ENCODE data around the gene RELA.
"Not testable (repeated sequence)": the region's sequence is repeated elsewhere in the genome, so short reads cannot be mapped to it uniquely, and the experiment has no call there.

The RELA gene

GRCh38 chr11:65672180-65672860, 9.6 kb upstream of the RELA start:
- DNase-seq (ENCODE audit: low read depth in 4 of 4, low spot score in 1 of 4) = no peak

DNA sequence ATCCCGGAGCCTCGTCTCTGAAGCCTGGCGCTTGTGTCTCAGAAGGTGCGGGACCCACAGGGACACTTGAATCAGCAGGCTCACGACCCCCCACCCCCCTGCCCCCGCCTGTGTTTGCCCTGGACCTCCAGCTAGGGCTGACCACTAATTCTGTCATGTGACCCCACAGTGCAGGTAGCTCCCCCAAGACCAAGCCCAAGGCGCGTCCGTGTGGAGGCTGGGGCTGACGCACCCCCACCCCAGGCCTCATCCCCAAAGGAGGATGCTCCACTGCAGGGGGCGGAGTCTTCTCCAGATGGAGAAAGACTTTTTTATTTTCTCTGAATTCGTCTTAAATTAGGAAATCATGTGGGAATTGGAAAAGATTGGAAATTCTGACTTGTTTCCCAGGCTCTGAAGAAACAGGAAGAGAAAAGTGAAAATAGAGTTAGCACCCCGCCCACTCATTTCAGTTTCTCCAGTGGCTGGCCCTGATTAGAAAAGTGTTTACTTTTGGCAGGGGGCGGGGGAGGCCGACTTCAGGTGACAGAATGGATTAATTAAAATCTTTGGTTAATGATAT, 1.0 kb upstream of the RELA start:
- no peak for DNase-seq (ENCODE audit: low read depth in 4 of 4, low spot score in 1 of 4)

- DNase-seq (ENCODE audit: low read depth in 4 of 4, low spot score in 1 of 4) = no peak
Measured at GRCh38 chr11:65662247-65662798, 393 bp downstream of the RELA start.

DNA sequence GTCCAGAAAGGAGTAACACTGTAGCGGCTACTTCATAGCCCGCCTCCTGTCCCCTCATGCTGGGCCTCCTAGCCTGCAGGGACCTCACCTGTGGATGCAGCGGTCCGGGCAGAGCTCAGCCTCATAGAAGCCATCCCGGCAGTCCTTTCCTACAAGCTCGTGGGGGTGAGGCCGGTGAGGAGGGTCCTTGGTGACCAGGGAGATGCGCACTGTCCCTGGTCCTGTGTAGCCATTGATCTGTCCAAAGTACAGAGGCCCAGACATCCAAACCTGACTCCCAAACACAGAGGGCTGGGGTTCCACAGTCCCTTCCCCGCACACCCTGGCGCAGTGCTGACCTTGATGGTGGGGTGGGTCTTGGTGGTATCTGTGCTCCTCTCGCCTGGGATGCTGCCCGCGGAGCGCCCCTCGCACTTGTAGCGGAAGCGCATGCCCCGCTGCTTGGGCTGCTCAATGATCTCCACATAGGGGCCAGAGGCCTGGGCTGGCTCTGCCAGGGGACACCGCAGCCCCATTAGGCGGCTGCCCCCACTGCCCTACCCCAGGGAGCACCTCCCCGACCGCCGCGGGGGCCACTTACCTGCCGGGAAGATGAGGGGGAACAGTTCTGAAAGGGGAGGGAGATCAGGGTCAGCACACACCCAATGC, 993 bp downstream of the RELA start:
- DNase-seq (ENCODE audit: low read depth in 4 of 4, low spot score in 1 of 4) = no peak

DNA sequence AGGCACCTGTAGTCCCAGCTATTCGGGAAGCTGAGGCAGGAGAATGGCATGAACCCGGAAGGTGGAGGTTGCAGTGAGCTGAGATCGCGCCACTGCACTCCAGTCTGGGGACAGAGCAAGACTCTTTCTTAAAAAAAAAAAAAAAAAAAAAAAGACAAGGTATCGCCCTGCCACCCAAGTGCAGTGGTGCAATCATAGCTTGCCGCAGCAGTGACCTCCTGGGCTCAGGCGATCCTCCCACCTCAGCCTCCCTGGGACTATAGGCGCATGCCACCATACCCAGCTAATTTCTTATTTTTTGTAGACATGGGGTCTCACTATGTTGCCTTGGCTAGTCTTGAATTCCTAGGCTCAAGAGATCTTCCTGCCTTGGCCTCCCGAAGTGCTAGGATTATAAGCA, 1.8 kb downstream of the RELA start:
- DNase-seq (ENCODE audit: low read depth in 4 of 4, low spot score in 1 of 4) = not testable (repeated sequence)

DNA sequence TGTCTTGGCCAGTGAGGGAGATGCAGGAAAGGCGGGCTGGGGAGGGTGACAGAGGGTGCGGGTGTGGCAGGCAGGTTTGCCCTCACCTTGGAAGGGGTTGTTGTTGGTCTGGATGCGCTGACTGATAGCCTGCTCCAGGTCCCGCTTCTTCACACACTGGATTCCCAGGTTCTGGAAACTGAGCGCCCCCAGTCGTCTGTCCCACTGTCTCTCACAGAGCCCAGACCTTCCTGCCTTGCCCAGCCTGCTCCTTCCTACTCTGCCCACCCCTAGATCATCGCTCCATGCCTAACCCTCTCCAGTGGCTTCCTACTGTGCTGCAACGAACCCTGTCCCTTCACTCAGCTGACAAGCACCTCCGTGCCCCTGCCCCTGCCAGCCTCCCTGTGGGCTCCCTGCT, 2.7 kb downstream of the RELA start:
- DNase-seq (ENCODE audit: low read depth in 4 of 4, low spot score in 1 of 4) = no peak

DNA sequence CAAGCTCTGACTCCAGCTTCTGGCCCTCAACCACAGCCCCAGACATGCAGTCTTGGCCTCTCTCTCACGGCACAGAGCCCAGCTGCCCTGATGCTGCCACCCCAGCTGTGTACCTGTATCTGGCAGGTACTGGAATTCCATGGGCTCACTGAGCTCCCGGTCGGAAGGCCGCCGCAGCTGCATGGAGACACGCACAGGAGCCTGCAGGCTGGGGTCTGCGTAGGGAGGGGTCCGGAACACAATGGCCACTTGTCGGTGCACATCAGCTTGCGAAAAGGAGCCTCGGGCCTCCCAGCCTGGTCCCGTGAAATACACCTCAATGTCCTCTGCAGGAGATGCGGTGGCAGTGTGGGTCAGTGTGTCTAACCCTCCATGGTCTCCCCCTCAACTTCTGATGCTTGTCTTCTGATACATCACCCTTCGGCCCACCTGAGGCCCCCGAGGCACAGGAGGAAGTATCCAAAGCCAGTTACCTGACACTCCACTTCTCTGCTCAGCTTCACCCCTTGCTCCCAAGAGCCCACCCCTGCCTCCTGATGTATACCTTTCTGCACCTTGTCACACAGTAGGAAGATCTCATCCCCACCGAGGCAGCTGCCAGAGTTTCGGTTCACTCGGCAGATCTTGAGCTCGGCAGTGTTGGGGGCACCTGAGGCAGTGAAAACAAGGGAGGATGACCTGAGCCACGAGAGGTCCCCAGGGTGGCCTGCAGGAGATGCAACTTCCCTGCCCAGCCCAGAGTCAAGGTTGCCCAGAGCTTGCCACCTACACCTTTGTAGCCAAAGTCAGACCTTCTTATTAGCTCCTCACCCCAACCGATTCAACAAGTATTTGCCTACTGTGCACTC, 4.3 kb downstream of the RELA start:
- no peak for DNase-seq (ENCODE audit: low read depth in 4 of 4, low spot score in 1 of 4)

DNA sequence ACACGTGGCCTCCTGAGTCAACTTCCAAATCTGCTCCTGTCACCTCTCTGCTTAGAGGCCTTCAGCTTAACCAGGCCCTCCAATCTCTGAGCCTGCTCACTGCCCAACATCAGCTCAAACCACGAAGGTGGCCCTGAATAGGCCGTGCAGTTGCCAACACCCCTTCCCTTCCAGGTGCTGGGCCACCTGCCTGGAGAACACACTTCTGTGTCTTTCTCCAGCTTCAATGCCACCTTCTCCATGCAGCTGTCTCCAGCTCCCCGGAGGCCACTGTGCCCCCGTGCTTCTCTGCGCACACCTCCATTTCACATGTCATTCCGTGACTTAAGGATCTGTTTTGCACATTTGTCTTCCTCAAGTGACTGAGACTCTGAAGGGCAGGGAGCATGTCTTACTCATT, 5.3 kb downstream of the RELA start:
- no peak for DNase-seq (ENCODE audit: low read depth in 4 of 4, low spot score in 1 of 4)

DNA sequence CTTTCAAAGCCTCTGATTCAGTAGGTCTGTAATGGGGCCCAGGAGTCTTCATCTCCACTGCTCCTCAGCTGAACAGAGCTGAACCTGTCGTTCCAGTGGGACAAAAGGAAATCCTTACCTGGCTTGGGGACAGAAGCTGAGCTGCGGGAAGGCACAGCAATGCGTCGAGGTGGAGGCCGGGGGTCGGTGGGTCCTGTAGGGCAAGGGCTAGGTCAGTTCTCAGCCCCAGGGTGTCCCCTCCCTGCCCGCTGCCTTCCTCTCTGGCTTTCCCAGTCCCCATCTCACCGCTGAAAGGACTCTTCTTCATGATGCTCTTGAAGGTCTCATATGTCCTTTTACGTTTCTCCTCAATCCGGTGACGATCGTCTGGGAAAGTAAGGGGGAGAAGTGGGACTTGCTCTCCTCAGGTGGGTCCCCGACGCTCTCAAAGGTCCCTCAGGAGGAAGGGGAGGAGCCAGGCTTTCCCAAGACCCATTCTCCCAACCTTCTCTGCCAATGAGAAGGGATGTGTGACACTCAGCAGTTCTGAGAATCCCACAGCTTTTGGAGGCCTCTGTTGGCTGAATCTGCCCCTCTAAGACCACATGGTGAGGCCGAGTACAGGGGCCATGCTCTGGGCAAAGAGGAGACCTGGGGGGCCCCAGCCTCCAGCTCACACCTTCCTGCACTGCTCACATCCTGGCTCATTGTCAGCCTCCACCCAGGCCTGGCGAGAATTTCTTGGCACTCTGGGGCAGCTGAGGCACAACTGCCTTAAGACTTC, 7.0 kb downstream of the RELA start:
- no peak for DNase-seq (ENCODE audit: low read depth in 4 of 4, low spot score in 1 of 4)

- DNase-seq (ENCODE audit: low read depth in 4 of 4, low spot score in 1 of 4) = no peak
Measured at GRCh38 chr11:65654375-65655349, 8.1 kb downstream of the RELA start.

DNA sequence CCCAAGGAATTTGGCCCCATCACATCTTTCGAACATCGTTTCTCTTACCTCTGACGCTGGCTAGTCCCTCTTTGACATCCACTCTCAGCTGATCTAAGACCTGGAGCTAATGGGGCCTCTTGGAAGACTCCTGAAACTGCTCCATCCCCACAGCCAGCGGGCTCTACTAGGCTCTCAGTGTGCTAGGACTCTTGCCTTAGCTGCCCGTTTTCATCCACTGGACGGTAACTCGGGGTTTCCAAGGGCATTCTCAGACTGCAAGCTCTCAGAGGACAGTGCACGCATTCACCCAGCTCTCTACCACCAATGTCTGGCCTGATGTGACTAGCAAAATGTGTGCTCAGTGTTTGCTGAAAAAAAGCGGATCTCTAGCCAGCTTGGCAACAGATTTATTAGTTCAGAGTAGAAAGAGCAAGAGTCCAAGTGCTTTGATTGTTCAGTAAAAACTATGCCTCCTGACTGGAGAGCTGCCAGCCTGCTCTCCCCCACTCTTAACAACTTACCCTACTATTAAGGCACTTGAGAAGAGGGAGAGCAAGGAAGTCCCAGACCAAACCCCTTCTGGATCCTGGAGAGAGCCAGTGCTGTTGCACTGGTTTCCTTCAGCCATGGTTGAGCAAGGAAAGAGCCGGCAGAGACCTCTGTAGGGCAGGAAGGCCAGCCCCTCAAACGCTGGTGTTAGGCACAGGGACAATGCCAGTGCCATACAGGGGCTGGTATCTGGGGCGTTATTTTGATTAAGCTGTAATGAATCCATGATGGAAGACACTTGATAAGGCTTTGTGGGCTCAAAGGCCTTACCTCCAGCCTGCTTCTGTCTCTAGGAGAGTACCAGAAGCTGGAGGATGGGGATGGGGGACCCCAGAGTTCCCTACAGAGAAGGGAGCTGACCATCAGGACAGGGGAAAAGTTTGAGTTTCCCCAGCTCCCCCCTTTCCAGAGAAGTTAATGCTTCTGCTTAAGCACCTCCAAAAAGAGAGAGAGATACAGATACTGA, 9.2 kb downstream of the RELA start:
- DNase-seq (ENCODE audit: low read depth in 4 of 4, low spot score in 1 of 4) = no peak

GRCh38 chr11:65652511-65653228, 10.0 kb downstream of the RELA start:
- peak; percentile 87 to 95 (median 88) for DNase-seq (ENCODE audit: low read depth in 4 of 4, low spot score in 1 of 4)

DNA sequence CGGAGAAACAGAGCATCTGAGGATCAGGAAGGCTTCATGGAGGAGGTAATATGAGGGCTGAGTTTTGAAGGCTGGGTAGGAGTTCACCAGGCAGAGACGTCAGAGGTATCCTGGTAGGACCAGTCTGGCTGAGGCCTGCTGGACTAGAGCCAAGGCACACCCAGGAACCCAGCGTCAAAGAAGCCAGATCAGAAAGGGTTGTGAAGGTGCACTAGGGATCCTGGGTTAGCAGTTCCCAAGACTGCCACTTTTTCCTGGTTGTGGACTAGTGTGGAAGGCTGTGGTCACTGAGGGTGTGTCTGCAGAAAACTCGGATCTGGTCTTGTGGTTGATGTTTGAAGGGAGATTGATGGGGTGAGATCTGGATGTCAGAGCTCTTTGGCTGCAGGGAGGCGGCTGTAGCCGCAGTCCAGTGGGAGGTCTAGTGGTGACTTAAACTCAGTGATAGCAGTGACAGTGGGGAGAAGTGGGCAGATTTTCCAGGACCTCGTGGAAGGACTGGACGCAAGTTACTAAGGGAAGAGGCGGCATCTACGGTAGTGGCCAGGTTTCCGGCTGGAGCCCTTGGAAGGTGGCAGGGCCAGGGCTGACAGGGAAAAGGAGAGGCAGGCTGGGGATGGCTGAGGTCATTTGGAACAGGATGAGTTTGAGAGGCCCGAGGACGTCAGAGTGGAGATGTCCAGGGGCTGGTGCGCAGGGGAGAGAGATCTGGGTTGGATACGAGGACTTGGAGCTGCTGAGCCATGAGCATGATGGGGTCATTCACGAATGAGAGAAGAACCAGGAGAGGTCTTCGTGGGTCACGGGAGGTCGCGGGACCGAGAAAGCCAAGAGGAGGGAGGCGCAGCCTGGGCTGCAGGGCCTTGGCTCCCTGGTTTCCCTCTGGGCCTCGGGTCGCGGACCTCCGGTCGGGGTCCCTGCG, 10.9 kb downstream of the RELA start:
- no peak for DNase-seq (ENCODE audit: low read depth in 4 of 4, low spot score in 1 of 4)

DNA sequence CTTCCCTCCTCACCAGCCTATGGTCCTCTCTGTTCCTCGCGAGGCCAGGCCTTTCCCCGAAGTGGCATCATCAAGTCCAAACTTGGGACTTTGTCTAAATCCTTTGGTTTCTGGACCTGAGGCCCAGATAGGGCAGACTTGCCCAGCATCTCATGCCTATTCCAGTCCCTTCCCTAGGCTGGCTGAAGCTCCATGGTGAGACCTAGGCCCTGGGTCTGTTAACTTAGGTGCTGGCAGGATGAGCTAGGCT, 11.5 kb downstream of the RELA start:
- no peak for DNase-seq (ENCODE audit: low read depth in 4 of 4, low spot score in 1 of 4)

GRCh38 chr11:65650547-65651338, 12.0 kb downstream of the RELA start:
- DNase-seq (ENCODE audit: low read depth in 4 of 4, low spot score in 1 of 4) = no peak

Data from stimulated activated CD4-positive, alpha-beta T cell treated with anti-CD3 and anti-CD28 coated beads, Interleukin-1b, Interleukin-23, amount 100 ng/mL, for 24 hours (primary cell).